Measurements from ENCODE around the gene TUBA1C. TPM values are rescaled to one million over a fixed set of nuclear protein-coding genes. Genes with fewer than 3 reads are reported as not detected.
A peak's percentile ranks its signal among the peaks of the same experiment; 100 is the strongest.
"Not testable (repeated sequence)": the region's sequence is repeated elsewhere in the genome, so short reads cannot be mapped to it uniquely, and the experiment has no call there.

The TUBA1C gene
- total and polyA plus RNA-seq, 5 donors from 2014 or later = 41.4 to 64.0 (median 53.0) TPM

DNA sequence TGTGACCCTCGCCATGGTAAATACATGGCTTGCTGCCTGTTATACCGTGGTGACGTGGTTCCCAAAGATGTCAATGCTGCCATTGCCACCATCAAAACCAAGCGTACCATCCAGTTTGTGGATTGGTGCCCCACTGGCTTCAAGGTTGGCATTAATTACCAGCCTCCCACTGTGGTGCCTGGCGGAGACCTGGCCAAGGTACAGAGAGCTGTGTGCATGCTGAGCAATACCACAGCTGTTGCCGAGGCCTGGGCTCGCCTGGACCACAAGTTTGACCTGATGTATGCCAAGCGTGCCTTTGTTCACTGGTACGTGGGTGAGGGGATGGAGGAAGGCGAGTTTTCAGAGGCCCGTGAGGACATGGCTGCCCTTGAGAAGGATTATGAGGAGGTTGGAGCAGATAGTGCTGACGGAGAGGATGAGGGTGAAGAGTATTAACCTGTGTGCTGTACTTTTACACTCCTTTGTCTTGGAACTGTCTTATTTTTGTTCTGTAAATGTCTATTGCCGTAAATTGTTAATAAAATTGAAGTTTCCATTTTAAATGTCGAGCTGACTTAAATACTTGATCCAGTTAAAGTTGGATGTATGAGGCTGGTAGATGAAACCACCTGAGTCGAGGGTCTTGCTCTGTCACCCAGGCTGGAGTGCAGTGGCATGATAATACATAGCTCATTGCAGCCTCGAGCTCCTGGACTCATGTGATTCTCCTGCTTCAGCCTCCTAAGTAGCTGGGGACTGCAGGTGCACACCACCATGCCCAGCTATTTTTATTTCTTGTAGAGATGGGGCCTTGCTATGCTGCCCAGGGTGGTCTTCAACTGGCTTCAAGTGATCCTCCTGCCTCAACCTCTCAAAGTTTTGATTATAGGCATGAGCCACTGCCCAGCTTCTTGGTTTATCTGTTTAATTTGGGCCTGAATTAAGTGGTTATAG lies 8.2 kb downstream of the TUBA1C start:
- no peak for ATAC-seq (ENCODE audit: low read depth in 2 of 2)
- Mint-ChIP-seq H3K36me3 (peaks cover 20% of the 10 kb centered on the region), H3K27ac (peak overlapping the region in 1 of 3 donors; percentile 47)

DNA sequence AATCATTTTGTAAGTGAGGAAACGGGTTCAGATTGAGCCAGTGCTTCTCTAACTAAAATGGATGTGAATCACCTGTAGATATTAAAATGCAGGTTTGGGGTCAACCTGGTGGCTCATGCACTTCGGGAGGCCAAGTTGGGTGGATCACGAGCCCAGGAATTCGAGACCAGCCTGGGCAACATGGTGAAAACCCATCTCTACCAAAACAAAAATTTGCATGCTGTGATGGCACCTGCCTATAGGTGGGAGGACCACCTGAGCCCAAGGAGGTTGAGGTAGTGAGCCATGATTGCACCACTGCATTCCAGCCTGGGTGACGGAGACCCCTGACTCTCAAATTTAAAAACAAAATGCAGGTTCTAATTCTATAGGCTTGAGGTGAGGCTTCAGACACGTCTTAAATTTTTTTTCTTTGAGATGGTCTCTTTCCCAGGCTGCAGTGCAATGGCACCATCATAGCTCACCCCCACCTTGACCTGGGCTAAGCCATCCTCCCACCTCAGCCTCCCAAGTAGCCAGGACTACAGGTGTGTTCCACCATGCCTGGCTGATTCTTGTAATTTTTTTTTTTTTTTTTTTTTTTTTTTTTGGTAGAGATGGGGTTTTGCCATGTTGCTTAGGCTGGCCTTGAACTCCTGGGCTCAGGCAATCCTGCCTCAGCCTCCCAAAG lies 9.0 kb downstream of the TUBA1C start:
- Mint-ChIP-seq H3K4me3 (peak overlapping the region in 1 of 4 donors; percentile 81), H3K27me3 (no peaks in the 10 kb centered on the region), H3K27ac (no peak overlapping the region), H3K9me3 (no peaks in the 10 kb centered on the region), H3K36me3 (peaks cover 20% of the 10 kb centered on the region), H3K4me1 (peaks cover 0 to 5% (median 1%) of the 10 kb centered on the region in 4 donors)
- Histone ChIP-seq H3K4me1 (ENCODE audit: control insufficient read depth, insufficient read depth, low read length, poor library complexity, severe bottlenecking) (no peaks in the 10 kb centered on the region), H3K36me3 (ENCODE audit: control insufficient read depth, insufficient read depth, low read length) (peaks cover 33% of the 10 kb centered on the region), H3K27me3 (ENCODE audit: control insufficient read depth, insufficient read depth, low read length) (no peaks in the 10 kb centered on the region), H3K27ac (ENCODE audit: insufficient read depth, low read length, poor library complexity, severe bottlenecking) (no peak overlapping the region), H3K4me3 (ENCODE audit: low read depth, low read length) (no peak overlapping the region), H3K9me3 (ENCODE audit: control insufficient read depth in 2 of 2, low read length in 2 of 2) (no peaks in the 10 kb centered on the region)
- ATAC-seq (ENCODE audit: low read depth in 2 of 2) (no peak), DNase-seq (no peak)

More for the DNA sequence above, 8.2 kb downstream of the TUBA1C start:
- Mint-ChIP-seq H3K4me3 (no peak overlapping the region), H3K9me3 (no peaks in the 10 kb centered on the region), H3K4me1 (peaks cover 0 to 12% (median 5%) of the 10 kb centered on the region in 4 donors), H3K27me3 (no peaks in the 10 kb centered on the region)
- Histone ChIP-seq H3K27me3 (ENCODE audit: control insufficient read depth, insufficient read depth, low read length) (no peaks in the 10 kb centered on the region), H3K4me1 (ENCODE audit: control insufficient read depth, insufficient read depth, low read length, poor library complexity, severe bottlenecking) (no peaks in the 10 kb centered on the region), H3K36me3 (ENCODE audit: control insufficient read depth, insufficient read depth, low read length) (peaks cover 36% of the 10 kb centered on the region), H3K27ac (ENCODE audit: insufficient read depth, low read length, poor library complexity, severe bottlenecking) (no peak overlapping the region), H3K4me3 (ENCODE audit: low read depth, low read length) (no peak overlapping the region), H3K9me3 (ENCODE audit: control insufficient read depth in 2 of 2, low read length in 2 of 2) (no peaks in the 10 kb centered on the region)
- no peak for DNase-seq

GRCh38 chr12:49274396-49275069 lies 9.7 kb downstream of the TUBA1C start:
- Mint-ChIP-seq H3K9me3 (no peaks in the 10 kb centered on the region), H3K4me3 (no peak overlapping the region), H3K36me3 (peaks cover 19% of the 10 kb centered on the region), H3K4me1 (no peaks in the 10 kb centered on the region), H3K27me3 (peaks cover 4% of the 10 kb centered on the region), H3K27ac (no peak overlapping the region)
- no peak for DNase-seq
- peaks cover 31% of the 10 kb centered on the region for H3K36me3 ChIP-seq (ENCODE audit: control insufficient read depth, insufficient read depth, low read length)
- H3K27ac ChIP-seq (ENCODE audit: insufficient read depth, low read length, poor library complexity, severe bottlenecking) = no peak overlapping the region
- ATAC-seq (ENCODE audit: low read depth in 2 of 2) = no peak
- H3K9me3 ChIP-seq (ENCODE audit: control insufficient read depth in 2 of 2, low read length in 2 of 2) = no peaks in the 10 kb centered on the region
- no peaks in the 10 kb centered on the region for H3K4me1 ChIP-seq (ENCODE audit: control insufficient read depth, insufficient read depth, low read length, poor library complexity, severe bottlenecking)
- H3K27me3 ChIP-seq (ENCODE audit: control insufficient read depth, insufficient read depth, low read length) = peaks cover 2% of the 10 kb centered on the region
- H3K4me3 ChIP-seq (ENCODE audit: low read depth, low read length) = no peak overlapping the region

- H3K9me3 Mint-ChIP-seq = no peaks in the 10 kb centered on the region
- Histone ChIP-seq H3K36me3 (ENCODE audit: control insufficient read depth, insufficient read depth, low read length) (peaks cover 12% of the 10 kb centered on the region), H3K4me3 (ENCODE audit: low read depth, low read length) (no peak overlapping the region), H3K9me3 (ENCODE audit: control insufficient read depth in 2 of 2, low read length in 2 of 2) (no peaks in the 10 kb centered on the region), H3K27me3 (ENCODE audit: control insufficient read depth, insufficient read depth, low read length) (peaks cover 3% of the 10 kb centered on the region), H3K4me1 (ENCODE audit: control insufficient read depth, insufficient read depth, low read length, poor library complexity, severe bottlenecking) (no peaks in the 10 kb centered on the region), H3K27ac (ENCODE audit: insufficient read depth, low read length, poor library complexity, severe bottlenecking) (no peak overlapping the region)
- DNase-seq (no peak), ATAC-seq (ENCODE audit: low read depth in 2 of 2) (no peak)
- H3K4me1 Mint-ChIP-seq = no peaks in the 10 kb centered on the region
- peaks cover 7% of the 10 kb centered on the region for H3K36me3 Mint-ChIP-seq
- H3K4me3 Mint-ChIP-seq = no peak overlapping the region
- H3K27ac Mint-ChIP-seq = no peak overlapping the region
- peaks cover 10% of the 10 kb centered on the region for H3K27me3 Mint-ChIP-seq
Measured at GRCh38 chr12:49276304-49277290, 11.7 kb downstream of the TUBA1C start.

- ATAC-seq (ENCODE audit: low read depth in 2 of 2) (no peak), DNase-seq (no peak)
- Histone ChIP-seq H3K36me3 (ENCODE audit: control insufficient read depth, insufficient read depth, low read length) (peaks cover 7% of the 10 kb centered on the region), H3K9me3 (ENCODE audit: control insufficient read depth in 2 of 2, low read length in 2 of 2) (no peaks in the 10 kb centered on the region), H3K4me1 (ENCODE audit: control insufficient read depth, insufficient read depth, low read length, poor library complexity, severe bottlenecking) (no peaks in the 10 kb centered on the region), H3K27ac (ENCODE audit: insufficient read depth, low read length, poor library complexity, severe bottlenecking) (no peak overlapping the region), H3K4me3 (ENCODE audit: low read depth, low read length) (no peak overlapping the region), H3K27me3 (ENCODE audit: control insufficient read depth, insufficient read depth, low read length) (peaks cover 3% of the 10 kb centered on the region)
- H3K4me1 Mint-ChIP-seq = no peaks in the 10 kb centered on the region
- H3K27ac Mint-ChIP-seq = no peak overlapping the region
- peaks cover 14% of the 10 kb centered on the region for H3K27me3 Mint-ChIP-seq
- peaks cover 7% of the 10 kb centered on the region for H3K36me3 Mint-ChIP-seq
- H3K9me3 Mint-ChIP-seq = no peaks in the 10 kb centered on the region
- H3K4me3 Mint-ChIP-seq = no peak overlapping the region
Measured at GRCh38 chr12:49277466-49277865, 12.6 kb downstream of the TUBA1C start.

GRCh38 chr12:49279706-49280159 lies 14.9 kb downstream of the TUBA1C start:
- H3K4me1 ChIP-seq (ENCODE audit: control insufficient read depth, insufficient read depth, low read length, poor library complexity, severe bottlenecking) = no peaks in the 10 kb centered on the region
- H3K27me3 ChIP-seq (ENCODE audit: control insufficient read depth, insufficient read depth, low read length) = peaks cover 3% of the 10 kb centered on the region
- no peak for DNase-seq
- no peak overlapping the region for H3K27ac ChIP-seq (ENCODE audit: insufficient read depth, low read length, poor library complexity, severe bottlenecking)
- H3K36me3 ChIP-seq (ENCODE audit: control insufficient read depth, insufficient read depth, low read length) = no peaks in the 10 kb centered on the region
- H3K9me3 ChIP-seq (ENCODE audit: control insufficient read depth in 2 of 2, low read length in 2 of 2) = no peaks in the 10 kb centered on the region
- H3K4me3 ChIP-seq (ENCODE audit: low read depth, low read length) = no peak overlapping the region
- Mint-ChIP-seq H3K9me3 (no peaks in the 10 kb centered on the region), H3K4me3 (no peak overlapping the region), H3K27me3 (peaks cover 27% of the 10 kb centered on the region), H3K27ac (no peak overlapping the region), H3K36me3 (no peaks in the 10 kb centered on the region), H3K4me1 (no peaks in the 10 kb centered on the region)
- ATAC-seq (ENCODE audit: low read depth in 2 of 2) = no peak

DNA sequence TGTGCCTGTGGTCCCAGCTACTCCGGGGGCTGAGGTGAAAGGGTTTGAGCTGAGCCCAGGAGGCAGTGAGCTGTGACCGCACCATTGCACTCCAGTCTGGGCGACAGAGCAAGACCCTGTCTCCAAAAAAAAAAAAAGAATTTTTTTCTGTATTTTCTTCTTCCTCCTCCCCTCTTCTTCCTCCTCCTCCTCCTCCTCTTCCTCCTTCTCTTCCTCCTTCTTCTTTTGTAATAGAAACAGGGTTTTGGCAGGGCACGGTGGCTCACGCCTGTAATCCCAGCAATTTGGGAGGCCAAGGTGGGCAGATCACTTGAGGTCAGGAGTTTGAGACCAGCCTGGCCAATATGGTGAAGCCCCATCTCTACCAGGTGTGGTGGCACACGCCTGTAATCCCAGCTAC lies 15.7 kb downstream of the TUBA1C start:
- H3K4me3 Mint-ChIP-seq, H3K36me3 Mint-ChIP-seq: not testable (repeated sequence)

More for the DNA sequence above, 15.7 kb downstream of the TUBA1C start:
- H3K27me3 ChIP-seq (ENCODE audit: control insufficient read depth, insufficient read depth, low read length); H3K4me1 Mint-ChIP-seq; H3K27ac ChIP-seq (ENCODE audit: insufficient read depth, low read length, poor library complexity, severe bottlenecking); H3K9me3 Mint-ChIP-seq; H3K4me1 ChIP-seq (ENCODE audit: control insufficient read depth, insufficient read depth, low read length, poor library complexity, severe bottlenecking); H3K27ac Mint-ChIP-seq; ATAC-seq (ENCODE audit: low read depth in 2 of 2); H3K36me3 ChIP-seq (ENCODE audit: control insufficient read depth, insufficient read depth, low read length); DNase-seq; H3K4me3 ChIP-seq (ENCODE audit: low read depth, low read length); H3K9me3 ChIP-seq (ENCODE audit: control insufficient read depth in 2 of 2, low read length in 2 of 2): not testable (repeated sequence)
- H3K27me3 Mint-ChIP-seq = peaks cover 32% of the 10 kb centered on the region

Data from CD4-positive, CD25-positive, alpha-beta regulatory T cell (primary cell).